Psoas muscle (tissue), 8 donors: ENCODE measurements around the gene OR51A7. TPM values are rescaled to one million over a fixed set of nuclear protein-coding genes. Genes with fewer than 3 reads are reported as not detected.

Experiments used
- ATAC-seq, 4 donors: fragments of 200-7000 bp; cut with Tn5 transposase; one replicate each; pipeline ENCODE4 v1.9.1; 2020; ENCODE audit warnings: moderate library complexity in 3 of 4, mild to moderate bottlenecking in 2 of 4
- DNase-seq, 2 donors: peaks; one replicate each; pipeline ENCODE4 v3.0.0-alpha.2; 2020
- H3K27ac ChIP-seq: fragments of 200-600 bp; one replicate; pipeline ENCODE4 v1.8.0; 2022
- H3K27me3 ChIP-seq, 3 donors: fragments of 200-600 bp in 1 of 3; one replicate each; pipeline versions ENCODE4 v1.6.1 to v1.8.0; 2013 to 2022; ENCODE audit warnings: low read length in 2 of 3, mild to moderate bottlenecking in 2 of 3, moderate library complexity in 1 of 3; ENCODE audit not compliant: insufficient read depth in 3 of 3
- H3K36me3 ChIP-seq, 2 donors: fragments of 200-600 bp in 1 of 2; one replicate each; pipeline versions ENCODE4 v1.6.1 to v1.8.0; 2013 to 2022; ENCODE audit warnings: low read depth in 1 of 2, mild to moderate bottlenecking in 1 of 2, moderate library complexity in 1 of 2; ENCODE audit not compliant: insufficient read depth in 1 of 2
- H3K4me1 ChIP-seq: fragments of 200-600 bp; one replicate; pipeline ENCODE4 v1.8.0; 2022
- H3K4me3 ChIP-seq: fragments of 200-600 bp; one replicate; pipeline ENCODE4 v1.8.0; 2022; ENCODE audit warnings: mild to moderate bottlenecking
- H3K9me3 ChIP-seq: fragments of 200-600 bp; one replicate; pipeline ENCODE4 v1.8.0; 2022
- WGBS, 3 donors: extraction: QIAGEN DNeasy Blood & Tissue Kit; methylation state at CpG; one replicate each; pipeline versions ENCODE4 v1.1.6 to v1.1.7; 2013; 5-methylcytosine and 5-hydroxymethylcytosine counted together
- intact Hi-C, 2 donors: fragments of 100-400 bp; cut with DNase I; formaldehyde crosslinking; loops; one replicate each; pipeline versions ENCODE4 v1.11.0 to v1.14.2; 2022
- polyA plus RNA-seq, 3 donors: library from polyadenylated mRNA; stranded (reverse); fragments of 200-250 nt; gene quantifications; one replicate each; pipeline ENCODE4 v1.2.3, GENCODE V29; 2013
- total RNA-seq, 4 donors: library from RNA; stranded (reverse); fragmentation: NEBNext Ultra II Directional in 2 of 4; extraction: Animal tissue kit (Norgen Biotek cat#: 25700) in 2 of 4; gene quantifications; one replicate each; pipeline versions ENCODE4 v1.2.1 to v1.2.4, GENCODE V29; 2021 to 2023
- TF ChIP-seq, protein P1 (sequence below): fragments of 200-600 bp; IDR thresholded peaks from one replicate; pipeline ENCODE4 v1.8.0; 2022; ENCODE audit warnings: antibody characterized with exemption
- donor health status: healthy with polysubstance abuse.
- donor health status: DM: no; HTN: no; CAD: no; lungs with moderate emphysema.
- donor health status: Bipolar disorder and iron deficiency.
- donor health status: healthy.
- donor health status: DM: yes; HTN: yes; CAD: no.
- donor health status: DM: no; HTN: no; CAD: no.
- donor health status: DM: no; HTN: no; CAD: no.
- donor health status: DM: yes; HTN: yes; CAD: no.

OR51A7 gene
- total and polyA plus RNA-seq, 7 donors, result not detected

DNA sequence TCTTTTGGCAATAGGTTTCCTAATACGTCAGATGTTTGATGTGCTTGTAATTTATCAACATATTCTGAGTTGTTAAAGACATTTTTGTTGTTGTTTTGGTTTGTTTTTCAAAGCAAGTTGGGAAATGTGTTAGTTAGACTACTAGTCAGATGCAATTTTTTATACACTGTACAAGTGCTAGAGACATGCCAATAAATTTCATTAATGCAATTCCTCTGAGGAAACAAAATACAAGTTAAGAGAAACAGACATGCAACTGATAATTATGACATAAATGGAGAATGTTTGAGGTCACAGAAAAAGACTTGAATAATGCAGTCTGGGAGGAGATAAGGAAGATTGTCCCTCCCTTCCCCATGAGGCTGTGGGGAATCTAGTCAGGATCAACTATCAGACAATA lies 16.0 kb upstream of the OR51A7 start:
- TF ChIP-seq, protein P1, sequence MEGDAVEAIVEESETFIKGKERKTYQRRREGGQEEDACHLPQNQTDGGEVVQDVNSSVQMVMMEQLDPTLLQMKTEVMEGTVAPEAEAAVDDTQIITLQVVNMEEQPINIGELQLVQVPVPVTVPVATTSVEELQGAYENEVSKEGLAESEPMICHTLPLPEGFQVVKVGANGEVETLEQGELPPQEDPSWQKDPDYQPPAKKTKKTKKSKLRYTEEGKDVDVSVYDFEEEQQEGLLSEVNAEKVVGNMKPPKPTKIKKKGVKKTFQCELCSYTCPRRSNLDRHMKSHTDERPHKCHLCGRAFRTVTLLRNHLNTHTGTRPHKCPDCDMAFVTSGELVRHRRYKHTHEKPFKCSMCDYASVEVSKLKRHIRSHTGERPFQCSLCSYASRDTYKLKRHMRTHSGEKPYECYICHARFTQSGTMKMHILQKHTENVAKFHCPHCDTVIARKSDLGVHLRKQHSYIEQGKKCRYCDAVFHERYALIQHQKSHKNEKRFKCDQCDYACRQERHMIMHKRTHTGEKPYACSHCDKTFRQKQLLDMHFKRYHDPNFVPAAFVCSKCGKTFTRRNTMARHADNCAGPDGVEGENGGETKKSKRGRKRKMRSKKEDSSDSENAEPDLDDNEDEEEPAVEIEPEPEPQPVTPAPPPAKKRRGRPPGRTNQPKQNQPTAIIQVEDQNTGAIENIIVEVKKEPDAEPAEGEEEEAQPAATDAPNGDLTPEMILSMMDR, result no peak
- H3K4me3 ChIP-seq, result no peak overlapping the region
- WGBS, 3 donors, result 0% methylated on average over 1 of the region's 1 CpG
- H3K4me1 ChIP-seq, result no peaks in the 10 kb centered on the region
- no peak overlapping the region for H3K27ac ChIP-seq
- H3K36me3 ChIP-seq, result no peaks in the 10 kb centered on the region
- H3K9me3 ChIP-seq, result no peaks in the 10 kb centered on the region
- no peaks in the 10 kb centered on the region for H3K27me3 ChIP-seq
- intact Hi-C loops, result no loop called here
- DNase-seq, result no peak
- ATAC-seq, result no peak

DNA sequence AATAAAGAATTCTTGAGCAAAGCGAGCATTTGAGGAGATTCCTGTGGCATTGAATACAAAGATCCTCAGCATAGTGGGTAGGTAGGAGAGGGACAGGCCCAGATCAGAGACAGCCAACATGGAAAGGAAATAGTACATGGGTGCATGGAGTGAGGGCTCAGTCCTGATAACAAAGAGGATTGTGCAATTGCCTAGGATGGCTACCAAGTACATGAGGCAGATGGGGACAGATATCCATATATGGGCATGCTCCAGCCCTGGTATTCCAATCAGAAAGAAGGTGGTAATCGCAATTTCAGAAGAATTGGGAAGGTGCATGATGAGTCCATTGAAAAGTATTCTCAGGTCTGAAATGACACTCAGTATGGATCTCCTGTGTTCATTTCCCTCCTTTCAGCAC lies 13.3 kb upstream of the OR51A7 start:
- Histone ChIP-seq H3K9me3 (no peaks in the 10 kb centered on the region), H3K27me3 (no peaks in the 10 kb centered on the region), H3K36me3 (no peaks in the 10 kb centered on the region), H3K27ac (no peak overlapping the region), H3K4me3 (no peak overlapping the region), H3K4me1 (no peaks in the 10 kb centered on the region)
- DNase-seq (no peak), ATAC-seq (no peak)
- TF ChIP-seq, protein P1, result no peak
- 88 to 90% (median 89%) methylated on average over 2 of the region's 2 CpGs for WGBS, 3 donors
- intact Hi-C loops, result no loop called here

DNA sequence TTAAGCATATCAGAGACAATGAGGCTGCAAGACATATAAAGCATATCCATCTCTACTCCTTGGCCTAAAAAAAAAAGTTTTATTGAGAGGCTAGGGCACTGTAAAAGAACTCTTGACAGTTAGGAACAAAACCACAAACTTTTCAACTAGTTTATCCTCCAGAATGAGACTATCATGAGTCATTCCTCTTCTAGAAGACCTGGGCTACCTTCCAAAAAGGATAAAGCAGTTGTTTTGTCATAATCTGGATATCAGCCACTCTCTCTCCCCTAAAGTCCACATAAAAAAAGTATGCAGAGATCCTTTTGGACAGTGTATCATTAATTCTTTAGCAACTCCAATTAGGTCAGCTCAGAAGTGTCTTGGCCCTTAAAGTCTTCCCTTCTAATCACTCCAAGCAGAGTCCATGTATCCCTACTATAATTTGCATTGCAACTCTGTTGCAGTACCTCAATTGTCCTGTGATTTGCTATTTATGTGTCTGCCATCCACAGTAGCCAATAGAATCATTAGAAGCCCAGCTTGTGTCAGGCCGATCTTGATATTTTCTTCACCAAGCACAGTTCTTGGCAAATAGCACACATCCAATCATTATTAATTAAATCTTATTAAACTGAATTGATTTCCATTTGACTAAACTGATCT lies 11.5 kb upstream of the OR51A7 start:
- DNase-seq, result no peak
- TF ChIP-seq, protein P1, result no peak
- H3K27ac ChIP-seq, result no peak overlapping the region
- no peaks in the 10 kb centered on the region for H3K9me3 ChIP-seq
- H3K4me1 ChIP-seq, result no peaks in the 10 kb centered on the region
- no peak overlapping the region for H3K4me3 ChIP-seq
- H3K27me3 ChIP-seq, result no peaks in the 10 kb centered on the region
- H3K36me3 ChIP-seq, result no peaks in the 10 kb centered on the region
- WGBS, 3 donors, result 83 to 94% (median 91%) methylated on average over 1 of the region's 1 CpG
- no peak for ATAC-seq
- intact Hi-C loops, result no loop called here

DNA sequence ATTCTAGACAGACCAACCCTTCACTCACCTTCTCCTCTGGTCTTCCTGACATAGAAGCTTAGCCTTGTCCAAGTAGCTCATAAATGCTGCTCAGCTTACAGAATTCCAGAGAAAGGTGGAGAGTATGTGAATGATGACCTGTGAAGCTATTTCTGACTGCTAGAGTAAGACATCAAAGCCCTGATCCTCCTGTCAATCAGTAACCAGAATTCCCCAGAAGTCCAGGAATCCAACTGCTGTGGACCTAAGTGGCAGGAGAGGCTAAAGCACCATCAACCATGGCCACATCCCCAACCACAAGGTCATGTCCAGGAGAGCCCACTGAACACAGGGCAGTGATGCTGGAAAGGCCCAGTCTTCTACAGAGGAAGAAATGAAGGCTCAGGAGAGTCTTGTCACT lies 13.0 kb downstream of the OR51A7 start:
- intact Hi-C loops, result no loop called here
- TF ChIP-seq, protein P1, result no peak
- Histone ChIP-seq H3K9me3 (no peaks in the 10 kb centered on the region), H3K4me3 (no peak overlapping the region), H3K27ac (no peak overlapping the region), H3K36me3 (no peaks in the 10 kb centered on the region), H3K27me3 (no peaks in the 10 kb centered on the region), H3K4me1 (no peaks in the 10 kb centered on the region)
- ATAC-seq (no peak), DNase-seq (no peak)

DNA sequence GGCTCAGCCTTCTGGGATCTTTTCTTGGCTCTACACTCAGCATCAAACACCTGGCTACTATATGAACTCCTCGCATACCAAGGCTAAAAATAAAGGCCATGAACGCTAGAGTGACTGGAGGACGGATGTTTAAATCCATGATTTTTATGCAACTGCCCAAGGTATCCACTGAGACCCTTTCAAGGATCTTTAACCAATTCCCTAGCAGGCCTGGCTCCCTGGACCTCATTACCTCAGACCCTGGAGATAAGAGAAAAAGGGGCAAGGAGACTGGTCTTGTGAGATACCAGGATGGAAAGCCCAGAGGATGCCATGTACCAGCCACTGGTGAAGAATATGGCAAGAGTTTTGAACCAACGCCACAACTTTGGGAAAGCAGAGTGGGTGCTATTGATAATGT lies 15.7 kb downstream of the OR51A7 start, which contains the start of gene OR51G2:
Gene OR51G2 (minus strand): TSS at position 101 of the 400 bp plus-strand sequence. CDS start 3,687 bp downstream, outside the sequence.
- TF ChIP-seq, protein P1, result no peak
- 68 to 83% (median 70%) methylated on average over 4 of the region's 4 CpGs for WGBS, 3 donors
- no peak within 1 kb of the TSS for H3K27ac ChIP-seq
- H3K9me3 ChIP-seq, result no peaks in the 10 kb centered on the region
- DNase-seq (no peak), ATAC-seq (no peak)
- intact Hi-C loops, result no loop called here
- H3K4me3 ChIP-seq, result no peak within 1 kb of the TSS
- no peaks in the 10 kb centered on the region for H3K27me3 ChIP-seq
- no peaks in the 10 kb centered on the region for H3K4me1 ChIP-seq
- H3K36me3 ChIP-seq, result no peaks in the 10 kb centered on the region
